Measurements from ENCODE around the gene ANGPTL7.
"Not testable (repeated sequence)": the region's sequence is repeated elsewhere in the genome, so short reads cannot be mapped to it uniquely, and the experiment has no call there.

Gene ANGPTL7

DNA sequence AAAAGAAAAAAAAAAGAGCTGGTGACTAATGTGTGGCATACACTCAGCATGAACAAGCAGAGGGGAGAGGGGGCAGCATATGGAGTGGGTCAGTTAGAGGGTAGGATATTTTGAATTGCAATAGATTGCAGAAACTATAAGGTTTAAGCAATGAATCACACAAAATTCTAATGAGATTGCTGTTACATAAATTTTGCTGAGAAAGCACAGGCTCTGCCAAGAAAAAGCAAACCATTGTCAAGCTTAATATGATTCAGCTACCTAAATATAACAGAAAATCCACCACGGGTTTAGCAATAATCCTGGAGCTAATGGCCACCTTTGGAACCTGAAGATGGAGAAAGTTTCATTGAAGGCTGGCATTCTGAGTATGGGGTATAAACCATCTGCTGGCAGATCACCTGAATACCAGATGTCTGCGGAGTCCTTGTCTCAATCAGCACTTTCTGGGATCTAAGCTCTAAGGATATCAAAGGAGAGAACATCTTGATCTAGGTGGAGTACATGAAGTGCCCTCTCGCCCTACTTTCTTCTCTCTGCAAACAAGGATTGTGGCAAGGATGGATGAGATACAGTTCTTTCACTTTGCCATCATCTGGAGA, 30.3 kb upstream of the ANGPTL7 start:
- no peak for DNase-seq
- Mint-ChIP-seq H3K36me3 (ENCODE audit: low read depth) (peaks cover 67% of the 10 kb centered on the region), H3K27ac (no peak overlapping the region), H3K4me1 (peaks cover 23% of the 10 kb centered on the region), H3K4me3 (no peak overlapping the region), H3K27me3 (ENCODE audit: low read depth, poor library complexity) (no peaks in the 10 kb centered on the region), H3K9me3 (peaks cover 22% of the 10 kb centered on the region)
- TF ChIP-seq, protein P1, sequence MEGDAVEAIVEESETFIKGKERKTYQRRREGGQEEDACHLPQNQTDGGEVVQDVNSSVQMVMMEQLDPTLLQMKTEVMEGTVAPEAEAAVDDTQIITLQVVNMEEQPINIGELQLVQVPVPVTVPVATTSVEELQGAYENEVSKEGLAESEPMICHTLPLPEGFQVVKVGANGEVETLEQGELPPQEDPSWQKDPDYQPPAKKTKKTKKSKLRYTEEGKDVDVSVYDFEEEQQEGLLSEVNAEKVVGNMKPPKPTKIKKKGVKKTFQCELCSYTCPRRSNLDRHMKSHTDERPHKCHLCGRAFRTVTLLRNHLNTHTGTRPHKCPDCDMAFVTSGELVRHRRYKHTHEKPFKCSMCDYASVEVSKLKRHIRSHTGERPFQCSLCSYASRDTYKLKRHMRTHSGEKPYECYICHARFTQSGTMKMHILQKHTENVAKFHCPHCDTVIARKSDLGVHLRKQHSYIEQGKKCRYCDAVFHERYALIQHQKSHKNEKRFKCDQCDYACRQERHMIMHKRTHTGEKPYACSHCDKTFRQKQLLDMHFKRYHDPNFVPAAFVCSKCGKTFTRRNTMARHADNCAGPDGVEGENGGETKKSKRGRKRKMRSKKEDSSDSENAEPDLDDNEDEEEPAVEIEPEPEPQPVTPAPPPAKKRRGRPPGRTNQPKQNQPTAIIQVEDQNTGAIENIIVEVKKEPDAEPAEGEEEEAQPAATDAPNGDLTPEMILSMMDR (IDR thresholded peaks at IDR 0.05) = no peak

DNA sequence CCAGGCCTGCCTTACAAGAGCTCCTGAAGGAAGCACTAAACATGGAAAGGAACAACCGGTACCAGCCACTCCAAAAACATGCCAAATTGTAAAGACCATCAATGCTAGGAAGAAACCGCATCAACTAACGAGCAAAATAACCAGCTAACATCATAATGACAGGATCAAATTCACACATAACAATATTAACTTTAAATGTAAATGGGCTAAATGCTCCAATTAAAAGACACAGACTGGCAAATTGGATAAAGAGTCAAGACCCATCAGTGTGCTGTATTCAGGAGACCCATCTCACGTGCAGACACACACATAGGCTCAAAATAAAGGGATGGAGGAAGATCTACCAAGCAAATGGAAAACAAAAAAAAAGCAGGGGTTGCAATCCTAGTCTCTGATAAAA, 26.4 kb upstream of the ANGPTL7 start:
- H3K9me3 Mint-ChIP-seq = peaks cover 31% of the 10 kb centered on the region
- not testable (repeated sequence) for H3K27ac Mint-ChIP-seq; H3K4me1 Mint-ChIP-seq; H3K4me3 Mint-ChIP-seq; H3K27me3 Mint-ChIP-seq (ENCODE audit: low read depth, poor library complexity); DNase-seq
- peaks cover 80% of the 10 kb centered on the region for H3K36me3 Mint-ChIP-seq (ENCODE audit: low read depth)

DNA sequence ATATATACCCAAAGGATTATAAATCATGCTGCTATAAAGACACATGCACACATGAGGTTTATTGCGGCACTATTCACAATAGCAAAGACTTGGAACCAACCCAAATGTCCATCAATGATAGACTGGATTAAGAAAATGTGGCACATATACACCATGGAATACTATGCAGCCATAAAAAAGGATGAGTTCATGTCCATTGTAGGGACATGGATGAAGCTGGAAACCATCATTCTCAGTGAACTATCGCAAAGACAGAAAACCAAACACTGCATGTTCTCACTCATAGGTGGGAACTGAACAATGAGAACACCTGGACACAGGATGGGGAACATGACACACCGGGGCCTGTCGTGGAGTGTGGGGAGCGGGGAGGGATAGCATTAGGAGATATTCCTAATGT, 22.4 kb upstream of the ANGPTL7 start:
- not testable (repeated sequence) for H3K4me3 Mint-ChIP-seq; H3K27me3 Mint-ChIP-seq (ENCODE audit: low read depth, poor library complexity); H3K4me1 Mint-ChIP-seq; H3K27ac Mint-ChIP-seq; DNase-seq
- Mint-ChIP-seq H3K9me3 (peaks cover 24% of the 10 kb centered on the region), H3K36me3 (ENCODE audit: low read depth) (peaks cover 65% of the 10 kb centered on the region)

DNA sequence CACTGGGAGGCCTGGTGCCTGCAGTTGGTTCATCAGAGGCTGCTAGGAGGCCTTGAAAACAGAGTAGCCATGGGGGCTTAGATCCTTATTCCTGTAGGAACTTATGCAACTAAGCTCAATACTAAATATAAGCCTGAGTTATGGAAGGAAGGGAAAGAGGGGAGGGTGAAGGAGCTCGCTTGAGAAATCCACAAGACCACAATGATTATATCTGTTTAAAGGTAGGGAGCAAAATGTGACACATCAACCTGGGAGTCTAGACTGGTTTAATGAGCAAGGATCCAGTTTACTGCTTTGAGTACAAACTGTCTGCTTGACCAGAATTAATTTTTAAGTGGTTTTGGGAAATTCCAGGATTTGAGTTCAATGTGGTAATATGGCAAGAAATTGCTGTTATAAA, 20.4 kb upstream of the ANGPTL7 start:
- TF ChIP-seq, protein P1 (IDR thresholded peaks at IDR 0.05) = no peak
- peak overlapping the region; percentile 24 for H3K27ac Mint-ChIP-seq
- peaks cover 9% of the 10 kb centered on the region for H3K9me3 Mint-ChIP-seq
- H3K27me3 Mint-ChIP-seq (ENCODE audit: low read depth, poor library complexity) = peaks cover 3% of the 10 kb centered on the region
- no peaks in the 10 kb centered on the region for H3K4me1 Mint-ChIP-seq
- DNase-seq = no peak
- peaks cover 51% of the 10 kb centered on the region for H3K36me3 Mint-ChIP-seq (ENCODE audit: low read depth)
- no peak overlapping the region for H3K4me3 Mint-ChIP-seq

DNA sequence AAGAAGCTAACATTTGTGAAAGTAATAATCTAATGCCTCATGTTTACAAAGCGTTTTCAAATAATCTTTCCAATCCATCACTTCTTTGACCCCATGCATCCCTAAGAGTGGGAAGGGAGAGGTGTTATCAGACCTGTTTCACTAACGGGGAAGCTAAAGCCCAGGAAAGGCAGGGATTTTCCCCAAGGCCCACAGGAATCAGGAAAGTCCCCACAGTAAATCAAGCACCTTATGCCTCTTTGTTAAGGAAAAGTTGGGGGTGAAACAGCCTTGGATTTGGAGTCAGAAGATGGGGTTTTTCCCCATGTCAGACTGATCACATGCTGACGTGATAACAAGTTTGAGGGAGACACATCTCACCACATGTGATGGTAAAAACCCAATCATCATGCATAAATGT, 20.0 kb upstream of the ANGPTL7 start:
- H3K4me3 Mint-ChIP-seq = no peak overlapping the region
- peaks cover 4% of the 10 kb centered on the region for H3K27me3 Mint-ChIP-seq (ENCODE audit: low read depth, poor library complexity)
- DNase-seq = no peak
- peaks cover 49% of the 10 kb centered on the region for H3K36me3 Mint-ChIP-seq (ENCODE audit: low read depth)
- no peak overlapping the region for H3K27ac Mint-ChIP-seq
- no peaks in the 10 kb centered on the region for H3K4me1 Mint-ChIP-seq
- peaks cover 8% of the 10 kb centered on the region for H3K9me3 Mint-ChIP-seq
- TF ChIP-seq, protein P1 (IDR thresholded peaks at IDR 0.05) = no peak

DNA sequence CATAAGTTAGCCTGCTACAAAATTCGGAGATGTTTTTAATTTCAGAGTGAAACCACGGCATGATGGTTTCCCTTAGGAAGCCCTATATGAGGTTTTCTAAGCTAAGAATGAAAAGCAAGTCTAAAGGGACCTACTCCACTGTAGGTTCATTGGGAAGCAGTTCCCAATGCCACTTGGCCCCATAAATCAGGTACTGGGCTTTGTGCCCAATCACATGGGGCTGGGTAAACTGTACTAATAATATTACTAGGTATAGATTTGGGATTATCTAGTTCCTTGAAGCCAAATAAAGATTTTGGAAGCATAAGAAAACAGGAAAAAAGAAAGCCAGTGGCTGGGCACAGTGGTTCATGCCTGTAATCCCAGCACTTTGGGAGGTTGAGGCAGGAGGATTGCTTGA, 19.1 kb upstream of the ANGPTL7 start:
- H3K36me3 Mint-ChIP-seq (ENCODE audit: low read depth) = peaks cover 42% of the 10 kb centered on the region

More for the DNA sequence above, 19.1 kb upstream of the ANGPTL7 start:
- TF ChIP-seq, protein P1 (IDR thresholded peaks at IDR 0.05) = no peak
- Mint-ChIP-seq H3K27me3 (ENCODE audit: low read depth, poor library complexity) (peaks cover 6% of the 10 kb centered on the region), H3K9me3 (peaks cover 8% of the 10 kb centered on the region), H3K4me3 (no peak overlapping the region), H3K4me1 (no peaks in the 10 kb centered on the region), H3K27ac (no peak overlapping the region)
- DNase-seq = no peak

Data from nephron progenitor cell (in vitro differentiated cells).